Measurements from ENCODE around the gene CTCF.

DNA sequence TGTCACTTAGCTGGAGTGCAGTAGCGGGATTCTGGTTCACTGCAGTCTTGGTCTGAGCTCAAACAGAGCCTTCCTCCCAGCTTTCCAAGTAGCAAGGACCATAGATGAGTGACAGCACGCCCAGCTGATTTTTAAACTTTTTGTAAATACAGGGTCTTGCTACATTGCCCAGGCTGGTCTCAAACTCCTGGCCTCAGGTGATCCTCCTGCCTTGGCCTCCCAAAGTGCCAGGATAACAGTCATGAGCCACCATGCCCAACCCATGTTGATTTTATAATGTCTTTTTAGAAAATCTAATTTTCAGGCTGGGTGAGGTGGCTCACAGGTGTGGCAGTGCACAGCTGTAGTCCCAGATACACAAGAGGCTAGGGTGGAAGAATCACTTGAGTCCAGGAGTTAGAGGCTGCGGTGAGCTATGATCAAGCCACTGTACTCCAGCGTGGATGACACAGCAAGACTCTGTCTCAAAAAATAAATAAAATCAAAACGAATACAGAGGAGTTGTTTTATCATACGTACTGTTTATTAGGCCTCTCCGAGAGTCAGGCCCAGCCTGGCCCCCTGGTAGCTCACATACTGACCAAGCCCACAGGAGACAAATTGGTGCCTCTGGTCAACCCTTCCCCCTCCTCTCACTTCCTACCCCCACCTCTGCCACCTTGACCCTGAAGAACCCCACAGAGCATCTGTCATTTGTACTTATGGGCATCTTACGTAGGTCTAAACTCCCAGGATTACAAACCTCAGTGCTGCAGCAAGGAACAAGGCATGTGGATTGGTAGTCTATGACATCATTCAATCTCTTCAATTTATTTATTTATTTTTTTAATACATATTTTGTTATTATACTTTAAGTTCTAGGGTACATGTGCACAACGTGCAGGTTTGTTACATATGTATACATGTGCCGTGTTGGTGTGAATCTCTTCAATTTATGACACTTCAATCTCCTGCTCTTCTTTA is 117.9 kb downstream of the CTCF start:
- TF ChIP-seq, protein P1, sequence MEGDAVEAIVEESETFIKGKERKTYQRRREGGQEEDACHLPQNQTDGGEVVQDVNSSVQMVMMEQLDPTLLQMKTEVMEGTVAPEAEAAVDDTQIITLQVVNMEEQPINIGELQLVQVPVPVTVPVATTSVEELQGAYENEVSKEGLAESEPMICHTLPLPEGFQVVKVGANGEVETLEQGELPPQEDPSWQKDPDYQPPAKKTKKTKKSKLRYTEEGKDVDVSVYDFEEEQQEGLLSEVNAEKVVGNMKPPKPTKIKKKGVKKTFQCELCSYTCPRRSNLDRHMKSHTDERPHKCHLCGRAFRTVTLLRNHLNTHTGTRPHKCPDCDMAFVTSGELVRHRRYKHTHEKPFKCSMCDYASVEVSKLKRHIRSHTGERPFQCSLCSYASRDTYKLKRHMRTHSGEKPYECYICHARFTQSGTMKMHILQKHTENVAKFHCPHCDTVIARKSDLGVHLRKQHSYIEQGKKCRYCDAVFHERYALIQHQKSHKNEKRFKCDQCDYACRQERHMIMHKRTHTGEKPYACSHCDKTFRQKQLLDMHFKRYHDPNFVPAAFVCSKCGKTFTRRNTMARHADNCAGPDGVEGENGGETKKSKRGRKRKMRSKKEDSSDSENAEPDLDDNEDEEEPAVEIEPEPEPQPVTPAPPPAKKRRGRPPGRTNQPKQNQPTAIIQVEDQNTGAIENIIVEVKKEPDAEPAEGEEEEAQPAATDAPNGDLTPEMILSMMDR (conservative IDR thresholded peaks at IDR 0.05): no peak
- TF ChIP-seq ZFX (IDR thresholded peaks at IDR 0.05): no peak

All from C4-2B (cell line).